IMR-90 (cell line): ENCODE data around the gene CHN2. TPM values are rescaled to one million over a fixed set of nuclear protein-coding genes. Genes with fewer than 3 reads are reported as not detected.

ENCODE experiments used
- ATAC-seq: fragments of 200-7000 bp; cut with Tn5 transposase; 2 replicates; pipeline ENCODE4 v1.9.1; 2020; ENCODE audit warnings: low read depth, mild to moderate bottlenecking, moderate library complexity
- BruUV-seq: library from RNA; stranded (reverse); fragments of 400-500 nt; replicated peaks from 2 replicates; lab custom pipeline; 2021; lab: Mats Ljungman, UMichigan
- CTCF ChIA-PET: fragments of 300-600 bp; formaldehyde crosslinking; extraction: SDS; loops from one replicate; lab custom pipeline; 2021; ENCODE audit warnings: antibody characterized with exemption; lab: Yijun Ruan, JAX
- POLR2A ChIA-PET: fragments of 300-600 bp; sonication (Branson Sonifier 250); formaldehyde crosslinking; loops from one replicate; lab custom pipeline; 2022; ENCODE audit warnings: antibody characterized with exemption; ENCODE audit not compliant: unreplicated experiment; lab: Charles Lee
- DNase-seq: peaks from one replicate; pipeline ENCODE4 v3.0.0; 2013
- H2AFZ ChIP-seq: replicated peaks from 2 replicates; pipeline ENCODE3; 2013; ENCODE audit warnings: low read length, mild to moderate bottlenecking; ENCODE audit not compliant: poor library complexity
- H2AK5ac ChIP-seq: 2 replicates; pipeline ENCODE4 v1.6.1; 2013; ENCODE audit warnings: low read depth, low read length, inconsistent platforms
- H2AK9ac ChIP-seq: replicated peaks from 2 replicates; pipeline ENCODE3; 2013; ENCODE audit warnings: mild to moderate bottlenecking, low read depth, low read length, moderate library complexity; ENCODE audit not compliant: poor library complexity
- H2BK120ac ChIP-seq: 2 replicates; pipeline ENCODE4 v1.6.1; 2013; ENCODE audit warnings: low read depth, low read length, inconsistent platforms
- H2BK15ac ChIP-seq: 3 replicates; pipeline ENCODE4 v1.6.1; 2013; ENCODE audit warnings: low read depth, low read length, inconsistent platforms
- H2BK20ac ChIP-seq: 2 replicates; pipeline ENCODE4 v1.6.1; 2013; ENCODE audit warnings: low read depth, mild to moderate bottlenecking, inconsistent platforms, low read length, moderate library complexity
- H2BK5ac ChIP-seq: 2 replicates; pipeline ENCODE4 v1.6.1; 2013; ENCODE audit warnings: mild to moderate bottlenecking, low read depth, low read length, inconsistent platforms; ENCODE audit not compliant: poor library complexity, severe bottlenecking
- H3K14ac ChIP-seq: replicated peaks from 2 replicates; pipeline ENCODE4 v1.6.1; 2013; ENCODE audit warnings: low read depth, low read length, inconsistent platforms
- H3K18ac ChIP-seq: 2 replicates; pipeline ENCODE4 v1.6.1; 2013; ENCODE audit warnings: low read depth, low read length, control low read depth
- H3K23ac ChIP-seq: 2 replicates; pipeline ENCODE4 v1.6.1; 2013; ENCODE audit warnings: low read depth, low read length, inconsistent platforms
- H3K27ac ChIP-seq: 2 replicates; pipeline ENCODE4 v1.5.1; 2013; ENCODE audit warnings: mild to moderate bottlenecking, control low read depth, low read length; ENCODE audit not compliant: insufficient read depth
- H3K27me3 ChIP-seq: 2 replicates; pipeline ENCODE4 v1.6.1; 2013; ENCODE audit warnings: low read length; ENCODE audit not compliant: control insufficient read depth, insufficient read depth
- H3K36me3 ChIP-seq: 2 replicates; pipeline ENCODE4 v1.6.1; 2013; ENCODE audit warnings: low read length, mixed read lengths; ENCODE audit not compliant: control insufficient read depth, insufficient read depth
- H3K4ac ChIP-seq: 2 replicates; pipeline ENCODE4 v1.6.1; 2013; ENCODE audit warnings: low read depth, low read length, inconsistent platforms
- H3K4me1 ChIP-seq: 2 replicates; pipeline ENCODE4 v1.6.1; 2013; ENCODE audit warnings: low read length, mixed read lengths; ENCODE audit not compliant: control insufficient read depth, insufficient read depth
- H3K4me2 ChIP-seq: 2 replicates; pipeline ENCODE4 v1.6.1; 2013; ENCODE audit warnings: low read depth, mild to moderate bottlenecking, control low read depth, low read length, moderate library complexity
- H3K4me3 ChIP-seq: 2 replicates; pipeline ENCODE4 v1.5.1; 2013; ENCODE audit warnings: low read depth, mild to moderate bottlenecking, control low read depth, low read length, moderate library complexity; ENCODE audit not compliant: insufficient read depth
- H3K56ac ChIP-seq: 2 replicates; pipeline ENCODE4 v1.6.1; 2013; ENCODE audit warnings: low read length, inconsistent platforms; ENCODE audit not compliant: insufficient read depth; ENCODE audit errors: extremely low read depth
- H3K79me1 ChIP-seq, 2 experiments: 2 replicates each; pipeline ENCODE4 v1.6.1; 2013; ENCODE audit warnings: low read length in 2 of 2, inconsistent platforms in 1 of 2, low read depth in 1 of 2
- H3K9ac ChIP-seq: 2 replicates; pipeline ENCODE4 v1.6.1; 2013; ENCODE audit warnings: low read depth, low read length, control low read depth
- H3K9me1 ChIP-seq: 2 replicates; pipeline ENCODE4 v1.6.1; 2013; ENCODE audit warnings: low read length, inconsistent platforms; ENCODE audit not compliant: insufficient read depth
- H3K9me3 ChIP-seq: 2 replicates; pipeline ENCODE4 v1.6.1; 2013; ENCODE audit warnings: low read length; ENCODE audit not compliant: control insufficient read depth, insufficient read depth
- H4K20me1 ChIP-seq: 2 replicates; pipeline ENCODE4 v1.6.1; 2013; ENCODE audit warnings: low read length, inconsistent platforms; ENCODE audit not compliant: insufficient read depth
- H4K5ac ChIP-seq: 2 replicates; pipeline ENCODE4 v1.6.1; 2013; ENCODE audit warnings: mild to moderate bottlenecking, low read depth, low read length, control low read depth
- H4K8ac ChIP-seq, 2 experiments: 2 replicates each; pipeline ENCODE4 v1.6.1; 2013; ENCODE audit warnings: low read depth in 2 of 2, low read length in 2 of 2, control low read depth in 1 of 2, inconsistent platforms in 1 of 2
- H4K91ac ChIP-seq: 2 replicates; pipeline ENCODE4 v1.6.1; 2013; ENCODE audit warnings: low read depth, low read length, inconsistent platforms; ENCODE audit not compliant: insufficient read depth
- BHLHE40 ChIP-seq: fragments of 150-350 bp; IDR thresholded peaks from 2 replicates; pipeline ENCODE4 v1.6.1; 2016; ENCODE audit warnings: mild to moderate bottlenecking, low read depth, low read length
- CEBPB ChIP-seq: IDR thresholded peaks from 2 replicates; pipeline ENCODE4 v1.6.1; 2012; ENCODE audit warnings: low read depth, low read length, improper control_type of control experiment
- CHD1 ChIP-seq: IDR thresholded peaks from 2 replicates; pipeline ENCODE4 v1.6.1; 2012; ENCODE audit warnings: low read depth, low read length, improper control_type of control experiment
- CTCF ChIP-seq: conservative IDR thresholded peaks from 2 replicates; pipeline ENCODE4 v1.5.1; 2012; ENCODE audit warnings: mild to moderate bottlenecking, low read depth, low read length, improper control_type of control experiment
- FOS ChIP-seq: fragments of 150-350 bp; IDR thresholded peaks from 2 replicates; pipeline ENCODE4 v1.6.1; 2016; ENCODE audit warnings: low read depth, low read length
- MAZ ChIP-seq: IDR thresholded peaks from 2 replicates; pipeline ENCODE4 v1.6.1; 2012; ENCODE audit warnings: low read depth, mild to moderate bottlenecking, low read length, improper control_type of control experiment, moderate library complexity, borderline replicate concordance
- NFE2L2 ChIP-seq: fragments of 150-350 bp; IDR thresholded peaks from 2 replicates; pipeline ENCODE4 v1.6.1; 2016; ENCODE audit warnings: low read depth, mild to moderate bottlenecking, low read length
- POLR2A ChIP-seq: IDR thresholded peaks from 2 replicates; pipeline ENCODE4 v1.6.1; 2012; ENCODE audit warnings: mild to moderate bottlenecking, low read depth, low read length
- RAD21 ChIP-seq: IDR thresholded peaks from 2 replicates; pipeline ENCODE4 v1.6.1; 2012; ENCODE audit warnings: low read length, improper control_type of control experiment
- RCOR1 ChIP-seq: IDR thresholded peaks from 2 replicates; pipeline ENCODE4 v1.6.1; 2012; ENCODE audit warnings: mild to moderate bottlenecking, low read length, improper control_type of control experiment; ENCODE audit not compliant: insufficient replicate concordance
- RFX5 ChIP-seq: IDR thresholded peaks from 2 replicates; pipeline ENCODE4 v1.8.0; 2012; ENCODE audit warnings: low read depth, mild to moderate bottlenecking, low read length, moderate library complexity
- SMC3 ChIP-seq: fragments of 150-350 bp; IDR thresholded peaks from 2 replicates; pipeline ENCODE4 v1.6.1; 2016; ENCODE audit warnings: low read depth, mild to moderate bottlenecking, antibody characterized with exemption, low read length, moderate library complexity
- WGBS, 2 experiments: methylation state at CpG; one replicate each; pipeline versions ENCODE4 v1.1.5 to v1.1.7; 2013; ENCODE audit warnings: missing lambda C conversion rate in 2 of 2; ENCODE audit not compliant: insufficient read length in 1 of 2; ENCODE audit errors: extremely low coverage in 2 of 2; 5-methylcytosine and 5-hydroxymethylcytosine counted together
- dilution Hi-C: fragments of 300-500 bp; cut with HindIII; formaldehyde crosslinking; loops from one replicate; pipeline ENCODE4 v1.14.3; 2018; ENCODE audit warnings: low sequenced_read_pairs; ENCODE audit not compliant: unreplicated experiment
- in situ Hi-C: fragments of 300-500 bp; cut with MboI; formaldehyde crosslinking; loops from 3 replicates; pipeline ENCODE4 v1.14.3; 2019; ENCODE audit warnings: low sequenced_read_pairs, inconsistent platforms, mixed read lengths
- intact Hi-C: fragments of 100-400 bp; cut with micrococcal nuclease; formaldehyde crosslinking; loops from 2 replicates; pipeline ENCODE4 v1.10.0; 2022
- polyA plus RNA-seq, 3 experiments: library from polyadenylated mRNA; depleted of rRNA; stranded (reverse); fragments of >200 nt; gene quantifications; 2 replicates each; pipeline ENCODE4 v1.2.3, GENCODE V29; 2012; ENCODE audit warnings: low replicate concordance in 1 of 3
- total RNA-seq: library from RNA; depleted of rRNA; stranded (reverse); fragments of >200 nt; gene quantifications from 2 replicates; pipeline ENCODE4 v1.2.3, GENCODE V29; 2012
- TF ChIP-seq, protein P1 (sequence below): fragments of 150-350 bp; IDR thresholded peaks from 2 replicates; pipeline ENCODE4 v1.6.1; 2017; ENCODE audit warnings: mild to moderate bottlenecking, antibody characterized with exemption, low read length, low read depth

CHN2 gene
- total and polyA plus RNA-seq, 2 of the 4 experiments (the other 2 are of a cell fraction), result not detected

DNA sequence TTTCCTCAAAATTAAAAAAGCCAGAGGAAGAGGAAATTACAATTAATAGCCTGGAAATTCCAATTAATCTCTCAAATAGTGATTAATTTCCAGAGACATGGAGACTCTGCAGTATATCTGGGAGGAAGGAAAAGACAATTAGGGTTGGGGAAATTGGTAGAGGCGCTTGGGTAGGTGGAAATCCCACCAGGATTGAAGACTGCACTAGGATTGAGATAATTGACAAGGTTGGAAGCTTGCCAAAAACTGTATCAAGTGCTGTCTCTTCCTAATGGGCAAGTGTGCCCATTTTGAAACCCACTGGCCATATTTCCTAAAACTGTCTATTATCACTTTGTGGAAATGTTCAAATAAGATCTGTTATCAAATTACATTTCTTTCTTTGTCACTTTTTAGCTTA is 21.6 kb downstream of the CHN2 start:
- no peak overlapping the region for H2AK5ac ChIP-seq
- DNase-seq (no peak), ATAC-seq (no peak)
- H2AK9ac ChIP-seq, result no peak overlapping the region
- POLR2A ChIA-PET, result no interaction called here
- no peaks in the 10 kb centered on the region for H3K4me1 ChIP-seq
- no peak overlapping the region for H3K14ac ChIP-seq
- in situ Hi-C loops (no loop called here), dilution Hi-C loops (no loop called here), intact Hi-C loops (no loop called here)
- H3K56ac ChIP-seq, result no peak overlapping the region
- CTCF ChIA-PET, result no interaction called here
- no peak overlapping the region for H3K4me3 ChIP-seq
- H3K23ac ChIP-seq, result no peak overlapping the region
- BruUV-seq, result no TSS peak
- H2AFZ ChIP-seq, result no peak overlapping the region
- H3K36me3 ChIP-seq, result no peaks in the 10 kb centered on the region
- H3K9me1 ChIP-seq, result no peaks in the 10 kb centered on the region
- H3K27ac ChIP-seq, result no peak overlapping the region
- no peak overlapping the region for H4K5ac ChIP-seq
- no peak overlapping the region for H2BK120ac ChIP-seq
- TF ChIP-seq FOS (no peak), BHLHE40 (no peak), CHD1 (no peak), CEBPB (no peak), NFE2L2 (no peak), RAD21 (no peak), POLR2A (no peak), MAZ (no peak), CTCF (no peak), RFX5 (no peak), RCOR1 (no peak), SMC3 (no peak)
- TF ChIP-seq, protein P1, sequence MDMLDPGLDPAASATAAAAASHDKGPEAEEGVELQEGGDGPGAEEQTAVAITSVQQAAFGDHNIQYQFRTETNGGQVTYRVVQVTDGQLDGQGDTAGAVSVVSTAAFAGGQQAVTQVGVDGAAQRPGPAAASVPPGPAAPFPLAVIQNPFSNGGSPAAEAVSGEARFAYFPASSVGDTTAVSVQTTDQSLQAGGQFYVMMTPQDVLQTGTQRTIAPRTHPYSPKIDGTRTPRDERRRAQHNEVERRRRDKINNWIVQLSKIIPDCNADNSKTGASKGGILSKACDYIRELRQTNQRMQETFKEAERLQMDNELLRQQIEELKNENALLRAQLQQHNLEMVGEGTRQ, result no peak
- no peaks in the 10 kb centered on the region for H3K79me1 ChIP-seq
- H4K20me1 ChIP-seq, result no peaks in the 10 kb centered on the region
- no peak overlapping the region for H2BK20ac ChIP-seq
- H2BK15ac ChIP-seq, result no peak overlapping the region
- no peak overlapping the region for H3K4me2 ChIP-seq
- no peak overlapping the region for H4K8ac ChIP-seq
- no peaks in the 10 kb centered on the region for H3K27me3 ChIP-seq
- no peak overlapping the region for H3K4ac ChIP-seq
- H3K9me3 ChIP-seq, result no peaks in the 10 kb centered on the region
- WGBS, 2 experiments, result no CpG with 5 or more reads among the region's 1 CpG
- H4K91ac ChIP-seq, result no peak overlapping the region
- H2BK5ac ChIP-seq, result no peak overlapping the region
- H3K9ac ChIP-seq, result no peak overlapping the region
- H3K18ac ChIP-seq, result no peak overlapping the region
